A549 treated with RU486 at 1 μM for 4 hours (cell line): Measurements from ENCODE around the gene RNF223. TPM values are rescaled to one million over a fixed set of nuclear protein-coding genes. Genes with fewer than 3 reads are reported as not detected.

Source experiments
- total RNA-seq: library from RNA; stranded (reverse); fragments of 200-300 nt; extraction: Qiagen RNA extraction; gene quantifications from 5 replicates; pipeline ENCODE4 v1.2.3, GENCODE V29; 2022; ENCODE audit warnings: low read depth

Gene RNF223
- 0.32 to 0.62 TPM (median 0.53 TPM) in 5 replicates for total RNA-seq

GRCh38 chr1:1073743-1074587, at the start of gene RNF223:
TSS of gene RNF223 (minus strand) at chr1:1074306. CDS start at chr1:1072566, 1,740 bp downstream.

GRCh38 chr1:1115786-1116700, 41.9 kb upstream of the RNF223 start, which contains the start of gene C1orf159:
TSS of gene C1orf159 (minus strand) at chr1:1116089. CDS start at chr1:1091543, 24,546 bp downstream.

Other genes starting within 250 kb of the RNF223 start
- 19.4 to 36.1 TPM (median 30.2 TPM) in 5 replicates for gene SAMD11, start 150.4 kb downstream of the RNF223 start, total RNA-seq
- gene NOC2L, start 115.0 kb downstream of the RNF223 start, total RNA-seq, result 68.1 to 90.3 TPM (median 83.4 TPM) in 5 replicates
- gene KLHL17, start 113.7 kb downstream of the RNF223 start, total RNA-seq, result 9.9 to 18.0 TPM (median 14.9 TPM) in 5 replicates
- 3.7 to 7.6 TPM (median 5.5 TPM) in 5 replicates for gene PLEKHN1, start 107.8 kb downstream of the RNF223 start, total RNA-seq
- 0.20 to 0.29 TPM (median 0.21 TPM) in 4 of 5 replicates, not detected in the other for gene PERM1, start 92.2 kb downstream of the RNF223 start, total RNA-seq
- 29.0 to 81.0 TPM (median 71.2 TPM) in 5 replicates for gene HES4, start 74.2 kb downstream of the RNF223 start, total RNA-seq
- 16.4 to 26.6 TPM (median 23.7 TPM) in 5 replicates for gene ISG15, start 60.8 kb downstream of the RNF223 start, total RNA-seq
- gene AGRN, start 54.2 kb downstream of the RNF223 start, total RNA-seq, result 74.8 to 132 TPM (median 111 TPM) in 5 replicates
- gene C1orf159, start 41.8 kb upstream of the RNF223 start, total RNA-seq, result 8.5 to 15.1 TPM (median 13.8 TPM) in 5 replicates
- not detected in 5 replicates for gene TTLL10, start 99.6 kb upstream of the RNF223 start, total RNA-seq
- gene TNFRSF18, start 132.3 kb upstream of the RNF223 start, total RNA-seq, result not detected in 5 replicates
- gene TNFRSF4, start 139.8 kb upstream of the RNF223 start, total RNA-seq, result 0.22 TPM in 1 of 5 replicates, not detected in the others
- 105 to 136 TPM (median 127 TPM) in 5 replicates for gene SDF4, start 157.7 kb upstream of the RNF223 start, total RNA-seq
- gene B3GALT6, start 157.9 kb upstream of the RNF223 start, total RNA-seq, result 11.0 to 22.5 TPM (median 21.8 TPM) in 5 replicates
- 0.59 to 1.7 TPM (median 1.1 TPM) in 5 replicates for gene C1QTNF12, start 172.4 kb upstream of the RNF223 start, total RNA-seq
- gene UBE2J2, start 199.5 kb upstream of the RNF223 start, total RNA-seq, result 35.9 to 51.0 TPM (median 48.6 TPM) in 5 replicates
- gene SCNN1D, start 206.1 kb upstream of the RNF223 start, total RNA-seq, result 0.68 to 1.3 TPM (median 1.2 TPM) in 5 replicates
- gene ACAP3, start 233.6 kb upstream of the RNF223 start, total RNA-seq, result 8.1 to 17.8 TPM (median 13.7 TPM) in 5 replicates
- 16.5 to 29.3 TPM (median 22.8 TPM) in 5 replicates for gene PUSL1, start 234.3 kb upstream of the RNF223 start, total RNA-seq